GM12864 (cell line): ENCODE results near the gene SUN5.

ENCODE experiments used
- DNase-seq: peaks from one replicate; pipeline ENCODE4 v3.0.0-alpha.2; 2011; ENCODE audit warnings: low read depth
- H3K4me3 ChIP-seq: 2 replicates; pipeline ENCODE4 v1.5.1; 2011; ENCODE audit warnings: mild to moderate bottlenecking, low read depth, low read length, control low read depth
- CTCF ChIP-seq: IDR thresholded peaks from 2 replicates; pipeline ENCODE4 v1.5.1; 2011; ENCODE audit warnings: low read depth, mild to moderate bottlenecking, moderate library complexity, low read length, control low read depth, inconsistent platforms; ENCODE audit errors: missing control alignments

The SUN5 gene

GRCh38 chr20:32991383-32991782, 12.8 kb downstream of the SUN5 start:
- no peak for TF ChIP-seq CTCF
- no peak overlapping the region for H3K4me3 ChIP-seq
- DNase-seq = no peak

DNA sequence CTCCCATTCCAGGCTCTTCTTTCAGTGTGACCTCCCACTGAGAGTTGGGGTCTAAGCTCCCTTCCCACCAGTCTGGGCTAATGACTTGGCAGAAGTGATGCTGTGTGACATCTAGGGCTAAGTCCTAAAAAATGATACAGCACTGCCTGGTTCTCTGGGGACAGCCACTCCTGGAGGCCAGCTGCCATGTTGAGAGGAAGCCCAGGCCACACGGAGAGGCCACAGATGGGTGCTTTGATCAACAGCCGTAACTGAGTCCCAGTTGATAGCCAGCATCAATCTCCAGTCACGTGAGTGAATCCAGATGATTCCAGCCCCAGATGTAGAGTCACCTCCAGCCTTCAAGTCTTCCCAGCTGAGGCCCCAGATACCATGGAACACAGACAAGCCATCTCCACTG, 13.8 kb downstream of the SUN5 start:
- no peak overlapping the region for H3K4me3 ChIP-seq
- no peak for DNase-seq
- TF ChIP-seq CTCF = no peak

DNA sequence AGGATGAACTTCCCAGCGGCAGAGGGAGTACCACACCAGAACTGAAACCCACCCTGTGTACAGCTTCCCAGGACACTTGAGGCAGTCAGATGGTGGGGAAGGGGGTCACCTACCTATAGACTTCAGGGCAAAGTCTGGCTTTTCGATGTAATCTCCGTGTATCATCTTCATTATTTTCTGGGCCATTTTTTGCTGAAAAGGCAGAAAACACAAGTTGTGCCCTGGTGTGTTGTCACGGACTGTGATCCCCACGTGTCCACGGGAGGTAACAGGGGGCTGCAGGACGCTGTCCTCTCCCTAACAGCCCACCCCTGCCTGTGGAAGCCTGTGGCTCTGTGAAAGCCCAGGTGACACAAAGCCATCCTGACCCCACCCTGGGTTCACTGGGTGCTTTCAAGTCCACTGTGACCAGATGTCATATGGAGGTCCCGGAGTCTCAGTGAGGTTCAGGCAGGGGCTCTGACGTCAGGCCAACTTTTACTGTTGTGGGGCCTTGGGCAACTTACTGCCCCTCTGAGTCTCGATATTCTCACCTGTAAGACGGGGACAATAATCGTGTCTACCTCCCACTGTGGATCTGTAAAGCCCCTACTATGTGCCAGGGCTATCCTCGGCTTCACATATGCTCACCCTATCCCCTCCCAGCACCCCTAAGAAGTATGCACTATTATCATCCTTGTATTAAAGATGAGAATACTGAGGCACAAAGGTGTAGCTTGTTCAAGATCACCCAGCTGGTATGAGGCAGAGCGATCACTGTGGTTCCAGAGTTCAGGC, 14.5 kb downstream of the SUN5 start:
- no peak overlapping the region for H3K4me3 ChIP-seq
- TF ChIP-seq CTCF = no peak
- no peak for DNase-seq

- DNase-seq = no peak
- no peak overlapping the region for H3K4me3 ChIP-seq
- TF ChIP-seq CTCF = no peak
Observed at GRCh38 chr20:32988008-32988407, 16.2 kb downstream of the SUN5 start.

GRCh38 chr20:32987044-32987825, 17.0 kb downstream of the SUN5 start:
- no peak for DNase-seq
- no peak for TF ChIP-seq CTCF
- no peak overlapping the region for H3K4me3 ChIP-seq

GRCh38 chr20:32986331-32986966, 17.8 kb downstream of the SUN5 start:
- no peak overlapping the region for H3K4me3 ChIP-seq
- DNase-seq = no peak
- no peak for TF ChIP-seq CTCF
